Liver (tissue), 3 donors: Measurements from ENCODE around the gene DNTTIP2.

Source experiments
- CTCF ChIP-seq: fragments of 150-350 bp; IDR thresholded peaks from 2 replicates; pipeline ENCODE4 v1.5.1; 2017; ENCODE audit warnings: improper control_type of control experiment, low read depth, low read length; ENCODE audit not compliant: missing input control
- FOXA1 ChIP-seq: IDR thresholded peaks from 2 replicates; pipeline ENCODE4 v1.6.1; 2016; ENCODE audit warnings: antibody characterized with exemption
- JUND ChIP-seq, 2 donors: IDR thresholded peaks; 2 replicates each; pipeline ENCODE4 v1.6.1; 2016; ENCODE audit warnings: antibody characterized with exemption in 2 of 2
- REST ChIP-seq: IDR thresholded peaks from 2 replicates; pipeline ENCODE4 v1.6.1; 2016; ENCODE audit warnings: antibody characterized with exemption, mild to moderate bottlenecking
- TAF1 ChIP-seq: conservative IDR thresholded peaks from 2 replicates; pipeline ENCODE4 v1.6.1; 2016; ENCODE audit warnings: antibody characterized with exemption, mild to moderate bottlenecking
- ZBTB33 ChIP-seq: IDR thresholded peaks from 2 replicates; pipeline ENCODE4 v1.6.1; 2016; ENCODE audit warnings: antibody characterized with exemption
- donor health status: healthy.
- donor health status: healthy.

GRCh38 chr1:93840956-93841482 lies 38.0 kb downstream of the DNTTIP2 start:
- TF ChIP-seq TAF1 (no peak), CTCF (no peak), ZBTB33 (no peak), REST (no peak), JUND (IDR thresholded peaks at IDR 0.05) (no peak), FOXA1 (no peak)
